Neural progenitor cell (in vitro differentiated cells): ENCODE measurements around the gene DNASE2. TPM values are rescaled to one million over a fixed set of nuclear protein-coding genes. Genes with fewer than 3 reads are reported as not detected.

Experiments used
- DNase-seq: peaks from one replicate; pipeline ENCODE4 v3.0.0-alpha.2; 2016; ENCODE audit warnings: low spot score
- H2AFZ ChIP-seq: fragments of 200-600 bp; sonication (generic); replicated peaks from 2 replicates; pipeline ENCODE4 v1.6.1; 2016; ENCODE audit warnings: antibody characterized with exemption
- H3F3A ChIP-seq: fragments of 200-600 bp; sonication (generic); 2 replicates; pipeline ENCODE4 v1.6.1; 2016; ENCODE audit warnings: antibody characterized with exemption, low read depth
- H3K27ac ChIP-seq: fragments of 200-600 bp; sonication (generic); 2 replicates; pipeline ENCODE4 v1.5.1; 2016; ENCODE audit warnings: mild to moderate bottlenecking
- H3K27me3 ChIP-seq: fragments of 200-600 bp; sonication (generic); 2 replicates; pipeline ENCODE4 v1.6.1; 2016; ENCODE audit warnings: mild to moderate bottlenecking, moderate library complexity
- H3K36me3 ChIP-seq: fragments of 200-600 bp; sonication (generic); 2 replicates; pipeline ENCODE4 v1.5.1; 2016
- H3K4me1 ChIP-seq: fragments of 200-600 bp; sonication (generic); 2 replicates; pipeline ENCODE4 v1.6.1; 2016; ENCODE audit warnings: mixed run types
- H3K4me2 ChIP-seq: fragments of 200-600 bp; sonication (generic); 2 replicates; pipeline ENCODE4 v1.6.1; 2016
- H3K4me3 ChIP-seq: fragments of 200-600 bp; sonication (generic); 2 replicates; pipeline ENCODE4 v1.5.1; 2016
- H3K79me2 ChIP-seq: fragments of 200-600 bp; sonication (generic); 2 replicates; pipeline ENCODE4 v1.6.1; 2016; ENCODE audit warnings: low read depth
- H3K9ac ChIP-seq: fragments of 200-600 bp; sonication (generic); 2 replicates; pipeline ENCODE4 v1.6.1; 2016
- H3K9me3 ChIP-seq: fragments of 200-600 bp; sonication (generic); 2 replicates; pipeline ENCODE4 v1.5.1; 2016; ENCODE audit warnings: low read depth
- H4K20me1 ChIP-seq: fragments of 200-600 bp; sonication (generic); 2 replicates; pipeline ENCODE4 v1.6.1; 2016; ENCODE audit warnings: low read depth
- H3K27ac Mint-ChIP-seq: 3 replicates; pipeline ENCODE4 v1.8.0; 2021; ENCODE audit warnings: mixed read lengths
- H3K27me3 Mint-ChIP-seq: 2 replicates; pipeline ENCODE4 v1.8.0; 2022; ENCODE audit warnings: low read depth, mild to moderate bottlenecking, inconsistent platforms, moderate library complexity, mixed read lengths; ENCODE audit not compliant: insufficient read depth
- H3K36me3 Mint-ChIP-seq: 3 replicates; pipeline ENCODE4 v1.8.0; 2021; ENCODE audit warnings: mixed read lengths
- H3K4me1 Mint-ChIP-seq: 3 replicates; pipeline ENCODE4 v1.8.0; 2021; ENCODE audit warnings: mixed read lengths
- H3K4me3 Mint-ChIP-seq: 3 replicates; pipeline ENCODE4 v1.8.0; 2021; ENCODE audit warnings: mild to moderate bottlenecking, moderate library complexity, mixed read lengths
- H3K9me3 Mint-ChIP-seq: 3 replicates; pipeline ENCODE4 v1.8.0; 2020; ENCODE audit warnings: mixed read lengths
- CTCF ChIP-seq: fragments of 200-600 bp; sonication (generic); IDR thresholded peaks from 2 replicates; pipeline ENCODE4 v1.5.1; 2017; ENCODE audit warnings: antibody characterized with exemption, mild to moderate bottlenecking
- EZH2 ChIP-seq: fragments of 200-600 bp; sonication (generic); IDR thresholded peaks from 2 replicates; pipeline ENCODE4 v1.6.1; 2017; ENCODE audit warnings: antibody characterized with exemption, mild to moderate bottlenecking, moderate library complexity
- EZH2phosphoT487 ChIP-seq: fragments of 200-600 bp; sonication (generic); IDR thresholded peaks from 2 replicates; pipeline ENCODE4 v1.6.1; 2017; ENCODE audit warnings: antibody characterized with exemption
- total RNA-seq: library from RNA; depleted of rRNA; stranded (reverse); fragments of >200 nt; gene quantifications from 2 replicates; pipeline ENCODE4 v1.2.3, GENCODE V29; 2015; ENCODE audit warnings: low replicate concordance

DNASE2 gene
- total RNA-seq, 1 donor from 2014 or later, result 8.7 TPM

GRCh38 chr19:12843999-12844732 lies 37.1 kb downstream of the DNASE2 start:
- H3K4me2 ChIP-seq, result no peak overlapping the region
- H3K79me2 ChIP-seq, result no peaks in the 10 kb centered on the region
- Mint-ChIP-seq H3K36me3 (peaks cover 4% of the 10 kb centered on the region), H3K9me3 (no peaks in the 10 kb centered on the region), H3K27me3 (peaks cover 28% of the 10 kb centered on the region), H3K4me3 (no peak overlapping the region), H3K27ac (no peak overlapping the region), H3K4me1 (peaks cover 32% of the 10 kb centered on the region)
- no peaks in the 10 kb centered on the region for H3K9me3 ChIP-seq
- H3F3A ChIP-seq, result peaks cover 35% of the 10 kb centered on the region
- no peak for TF ChIP-seq EZH2phosphoT487
- no peak for TF ChIP-seq CTCF
- no peak for TF ChIP-seq EZH2
- peaks cover 14% of the 10 kb centered on the region for H4K20me1 ChIP-seq
- H3K4me1 ChIP-seq, result peaks cover 4% of the 10 kb centered on the region
- H3K9ac ChIP-seq, result no peak overlapping the region
- H2AFZ ChIP-seq, result no peak overlapping the region
- H3K27me3 ChIP-seq, result peaks cover 18% of the 10 kb centered on the region
- no peak overlapping the region for H3K4me3 ChIP-seq
- DNase-seq, result no peak
- H3K36me3 ChIP-seq, result no peaks in the 10 kb centered on the region
- H3K27ac ChIP-seq, result no peak overlapping the region

- H3K9ac ChIP-seq, result no peak overlapping the region
- H3F3A ChIP-seq, result peaks cover 38% of the 10 kb centered on the region
- no peak overlapping the region for H2AFZ ChIP-seq
- H3K9me3 Mint-ChIP-seq, result no peaks in the 10 kb centered on the region
- TF ChIP-seq CTCF (no peak), EZH2phosphoT487 (no peak), EZH2 (no peak)
- peaks cover 4% of the 10 kb centered on the region for H3K4me1 ChIP-seq
- no peak overlapping the region for H3K27ac ChIP-seq
- no peak overlapping the region for H3K4me3 ChIP-seq
- H3K4me1 Mint-ChIP-seq, result peaks cover 34% of the 10 kb centered on the region
- H3K27me3 ChIP-seq, result peaks cover 25% of the 10 kb centered on the region
- no peak overlapping the region for H3K27ac Mint-ChIP-seq
- H3K9me3 ChIP-seq, result no peaks in the 10 kb centered on the region
- peaks cover 2% of the 10 kb centered on the region for H3K36me3 Mint-ChIP-seq
- peaks cover 27% of the 10 kb centered on the region for H3K27me3 Mint-ChIP-seq
- no peak for DNase-seq
- H3K79me2 ChIP-seq, result no peaks in the 10 kb centered on the region
- H3K4me2 ChIP-seq, result no peak overlapping the region
- no peaks in the 10 kb centered on the region for H3K36me3 ChIP-seq
- H3K4me3 Mint-ChIP-seq, result no peak overlapping the region
- H4K20me1 ChIP-seq, result peaks cover 14% of the 10 kb centered on the region
Observed at GRCh38 chr19:12843328-12843727, 37.9 kb downstream of the DNASE2 start.

DNA sequence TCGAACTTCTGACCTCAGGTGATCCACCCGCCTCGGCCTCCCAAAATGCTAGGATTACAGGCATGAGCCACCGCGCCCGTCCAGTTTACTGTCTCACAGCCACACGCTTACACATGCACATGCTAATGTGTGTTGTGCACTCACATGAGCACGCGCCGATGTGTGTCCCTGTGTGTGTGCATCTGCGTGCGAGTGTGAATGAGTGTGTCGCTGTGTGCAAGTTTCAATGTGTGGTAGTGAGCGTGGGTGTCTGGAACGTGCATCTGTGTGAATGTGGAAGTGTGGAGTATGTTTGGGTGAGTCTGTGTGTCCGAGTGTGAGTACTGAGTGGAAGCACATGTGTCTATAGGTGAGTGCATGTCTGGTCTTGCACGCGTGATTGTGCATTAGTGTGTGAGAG lies 38.7 kb downstream of the DNASE2 start:
- H3K27ac ChIP-seq, result no peak overlapping the region
- TF ChIP-seq EZH2, result no peak
- no peak for TF ChIP-seq CTCF
- TF ChIP-seq EZH2phosphoT487, result no peak
- H3K4me1 ChIP-seq, result peaks cover 4% of the 10 kb centered on the region
- no peaks in the 10 kb centered on the region for H3K79me2 ChIP-seq
- no peaks in the 10 kb centered on the region for H3K36me3 ChIP-seq
- H3K4me2 ChIP-seq, result no peak overlapping the region
- Mint-ChIP-seq H3K9me3 (no peaks in the 10 kb centered on the region), H3K36me3 (peaks cover 2% of the 10 kb centered on the region), H3K4me3 (peak overlapping the region; percentile 1), H3K27ac (no peak overlapping the region), H3K4me1 (peaks cover 35% of the 10 kb centered on the region), H3K27me3 (peaks cover 25% of the 10 kb centered on the region)
- no peak overlapping the region for H3K4me3 ChIP-seq
- no peak for DNase-seq
- no peak overlapping the region for H3K9ac ChIP-seq
- peaks cover 37% of the 10 kb centered on the region for H3F3A ChIP-seq
- peaks cover 11% of the 10 kb centered on the region for H4K20me1 ChIP-seq
- peaks cover 25% of the 10 kb centered on the region for H3K27me3 ChIP-seq
- no peak overlapping the region for H2AFZ ChIP-seq
- no peaks in the 10 kb centered on the region for H3K9me3 ChIP-seq
